ENCODE results near the gene TTC21B. TPM values are rescaled to one million over a fixed set of nuclear protein-coding genes. Genes with fewer than 3 reads are reported as not detected.
A peak's percentile ranks its signal among the peaks of the same experiment; 100 is the strongest.

TTC21B gene
- total RNA-seq, 3 donors from 2014 or later, result 28.6 to 54.3 (median 49.8) TPM

DNA sequence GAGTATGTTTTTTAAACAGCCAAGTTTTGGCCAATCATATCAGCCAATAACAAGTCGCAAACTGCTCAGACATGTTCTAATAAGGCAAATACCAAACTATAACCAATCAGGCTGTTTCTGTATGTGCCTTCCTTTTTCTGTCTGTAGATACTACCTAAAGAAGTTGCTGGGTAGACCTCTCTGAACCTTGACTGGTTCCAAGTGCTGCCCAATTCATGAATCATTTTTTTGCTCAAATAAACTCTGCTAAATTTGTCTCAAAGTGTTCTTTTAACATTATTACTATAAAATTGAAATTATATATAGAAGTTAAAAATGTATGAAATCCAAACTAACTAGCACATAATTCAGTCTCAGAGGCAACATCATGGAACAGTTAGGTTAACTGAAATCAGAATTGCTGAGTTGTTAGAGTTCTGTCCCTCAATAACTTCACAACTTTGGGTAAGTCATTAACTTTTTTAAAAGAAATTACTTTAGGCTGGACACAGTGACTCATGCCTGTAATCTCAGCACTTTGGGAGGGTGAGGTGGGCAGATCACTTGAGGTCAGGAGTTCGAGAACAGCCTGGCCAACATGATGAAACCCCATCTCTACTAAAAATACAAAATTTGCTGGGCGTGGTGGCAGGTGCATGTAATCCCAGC is 4.9 kb upstream of the TTC21B start:
- Histone ChIP-seq H3K27me3 (no peaks in the 10 kb centered on the region), H3K4me3 (no peak overlapping the region), H3K27ac (no peak overlapping the region), H3K36me3 (no peaks in the 10 kb centered on the region), H3K4me1 (peaks cover 0 to 5% of the 10 kb centered on the region in 2 donors), H3K9me3 (no peaks in the 10 kb centered on the region)
- TF ChIP-seq POLR2AphosphoS5 (IDR thresholded peaks at IDR 0.05), result no peak
- TF ChIP-seq, protein P1, sequence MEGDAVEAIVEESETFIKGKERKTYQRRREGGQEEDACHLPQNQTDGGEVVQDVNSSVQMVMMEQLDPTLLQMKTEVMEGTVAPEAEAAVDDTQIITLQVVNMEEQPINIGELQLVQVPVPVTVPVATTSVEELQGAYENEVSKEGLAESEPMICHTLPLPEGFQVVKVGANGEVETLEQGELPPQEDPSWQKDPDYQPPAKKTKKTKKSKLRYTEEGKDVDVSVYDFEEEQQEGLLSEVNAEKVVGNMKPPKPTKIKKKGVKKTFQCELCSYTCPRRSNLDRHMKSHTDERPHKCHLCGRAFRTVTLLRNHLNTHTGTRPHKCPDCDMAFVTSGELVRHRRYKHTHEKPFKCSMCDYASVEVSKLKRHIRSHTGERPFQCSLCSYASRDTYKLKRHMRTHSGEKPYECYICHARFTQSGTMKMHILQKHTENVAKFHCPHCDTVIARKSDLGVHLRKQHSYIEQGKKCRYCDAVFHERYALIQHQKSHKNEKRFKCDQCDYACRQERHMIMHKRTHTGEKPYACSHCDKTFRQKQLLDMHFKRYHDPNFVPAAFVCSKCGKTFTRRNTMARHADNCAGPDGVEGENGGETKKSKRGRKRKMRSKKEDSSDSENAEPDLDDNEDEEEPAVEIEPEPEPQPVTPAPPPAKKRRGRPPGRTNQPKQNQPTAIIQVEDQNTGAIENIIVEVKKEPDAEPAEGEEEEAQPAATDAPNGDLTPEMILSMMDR (IDR thresholded peaks at IDR 0.05), result no peak
- TF ChIP-seq POLR2A (IDR thresholded peaks at IDR 0.05), result no peak
- intact Hi-C loops (cut with DNase I; ENCODE audit: low total_unique reads), result no loop called here
- DNase-seq (ENCODE audit: low spot score in 2 of 2), result no peak

DNA sequence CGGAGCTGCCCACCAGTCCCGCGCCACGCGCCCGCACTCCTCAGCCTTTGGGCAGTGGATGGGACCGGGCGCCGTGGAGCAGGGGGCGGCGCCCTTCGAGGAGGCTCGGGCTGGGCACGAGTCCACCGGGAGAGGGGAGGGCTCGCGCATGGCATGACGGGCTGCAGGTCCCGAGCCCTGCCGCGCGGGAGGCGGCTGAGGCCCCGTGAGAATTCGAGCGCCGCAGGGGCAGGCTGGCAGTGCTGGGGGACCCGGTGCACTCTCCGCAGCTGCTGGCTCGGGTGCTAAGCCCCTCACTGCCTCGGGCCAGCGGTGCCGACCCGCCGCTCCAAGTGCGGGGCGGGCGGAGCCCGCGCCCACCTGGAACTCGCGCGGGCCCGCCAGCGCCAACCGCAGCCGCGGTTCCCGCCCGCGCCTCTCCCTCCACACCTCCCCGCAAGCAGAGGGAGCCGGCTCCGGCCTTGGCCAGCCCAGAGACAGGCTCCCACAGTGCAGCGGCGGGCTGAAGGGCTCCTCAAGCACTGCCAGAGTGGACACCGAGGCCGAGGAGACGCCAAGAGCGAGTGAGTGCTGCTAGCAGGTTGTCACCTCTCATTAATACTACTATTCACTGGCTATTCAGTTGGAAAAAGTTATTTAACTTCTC is 3.6 kb upstream of the TTC21B start:
- H3K36me3 ChIP-seq, result no peaks in the 10 kb centered on the region
- no peak for DNase-seq (ENCODE audit: low spot score in 2 of 2)
- TF ChIP-seq POLR2AphosphoS5 (IDR thresholded peaks at IDR 0.05) (no peak), POLR2A (IDR thresholded peaks at IDR 0.05) (no peak)
- TF ChIP-seq, protein P1 (IDR thresholded peaks at IDR 0.05), result no peak
- H3K9me3 ChIP-seq, result no peaks in the 10 kb centered on the region
- no peak overlapping the region for H3K4me3 ChIP-seq
- H3K27me3 ChIP-seq, result no peaks in the 10 kb centered on the region
- H3K4me1 ChIP-seq, result peaks cover 0 to 5% of the 10 kb centered on the region in 2 donors
- intact Hi-C loops (cut with DNase I; ENCODE audit: low total_unique reads), result no loop called here
- no peak overlapping the region for H3K27ac ChIP-seq

DNA sequence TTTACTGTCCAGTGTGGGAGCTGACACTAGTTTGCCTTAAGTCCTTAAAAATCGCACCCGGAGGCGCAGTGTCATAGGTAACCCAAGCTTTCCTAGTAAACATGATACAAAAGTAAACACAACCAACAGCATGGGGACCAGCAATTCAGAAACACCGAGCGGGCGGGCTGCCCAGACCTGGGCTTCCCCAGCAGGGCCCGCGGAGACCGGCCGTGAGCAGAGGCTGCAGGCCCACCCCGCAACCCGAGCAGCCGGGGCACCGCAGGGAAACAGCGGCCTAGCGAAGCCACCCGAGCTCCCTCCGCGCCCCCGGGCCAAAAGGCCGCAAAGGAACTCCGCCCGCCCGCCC is 296 bp downstream of the TTC21B start:
- Histone ChIP-seq H3K4me3 (peak overlapping the region; percentile 79 to 81 (median 79)), H3K27me3 (no peaks in the 10 kb centered on the region), H3K36me3 (no peaks in the 10 kb centered on the region), H3K27ac (peak overlapping the region; percentile 87 to 89), H3K4me1 (peaks cover 0 to 5% of the 10 kb centered on the region in 2 donors), H3K9me3 (no peaks in the 10 kb centered on the region)
- TF ChIP-seq, protein P1 (IDR thresholded peaks at IDR 0.05), result no peak
- TF ChIP-seq POLR2A (IDR thresholded peaks at IDR 0.05) (no peak), POLR2AphosphoS5 (IDR thresholded peaks at IDR 0.05) (no peak)
- intact Hi-C loops (cut with DNase I; ENCODE audit: low total_unique reads), result loop anchor here (2.0 kb wide), 1 partner anchor 28 kb away; no protein-coding TSS in a partner anchor
- peak in 1 of 2 donors; percentile 61 for DNase-seq (ENCODE audit: low spot score in 2 of 2)

DNA sequence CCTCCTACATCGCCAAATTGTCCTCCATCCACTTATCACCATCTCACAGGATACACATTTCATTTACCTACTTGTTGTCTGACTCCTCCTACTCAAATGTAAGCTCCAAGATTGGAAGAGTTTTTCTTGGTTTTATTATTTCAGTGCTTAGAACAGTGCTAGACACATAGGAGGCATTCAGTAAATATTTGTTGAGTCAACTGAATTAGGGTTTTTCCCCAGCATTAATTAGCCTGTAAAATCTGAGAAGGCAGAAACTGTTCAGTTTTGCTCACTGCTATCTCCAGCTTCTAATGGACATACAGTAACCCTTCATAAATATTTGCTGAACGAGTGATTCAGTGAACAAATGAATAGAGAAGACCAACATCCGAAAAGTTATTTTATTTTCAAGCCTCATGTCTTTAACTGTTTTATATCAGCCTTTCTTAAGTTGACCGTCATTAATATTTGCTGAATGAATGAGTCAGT is 800 bp downstream of the TTC21B start:
- H3K27me3 ChIP-seq, result no peaks in the 10 kb centered on the region
- peaks cover 0 to 5% of the 10 kb centered on the region in 2 donors for H3K4me1 ChIP-seq
- no peaks in the 10 kb centered on the region for H3K9me3 ChIP-seq
- no peak for DNase-seq (ENCODE audit: low spot score in 2 of 2)
- no peaks in the 10 kb centered on the region for H3K36me3 ChIP-seq
- H3K4me3 ChIP-seq, result peak overlapping the region; percentile 79 to 81 (median 79)
- H3K27ac ChIP-seq, result peak overlapping the region; percentile 87 to 89
- no peak for TF ChIP-seq POLR2AphosphoS5 (IDR thresholded peaks at IDR 0.05)
- TF ChIP-seq, protein P1 (IDR thresholded peaks at IDR 0.05), result no peak
- TF ChIP-seq POLR2A (IDR thresholded peaks at IDR 0.05), result no peak
- intact Hi-C loops (cut with DNase I; ENCODE audit: low total_unique reads), result loop anchor here (2.0 kb wide), 1 partner anchor 28 kb away; no protein-coding TSS in a partner anchor

DNA sequence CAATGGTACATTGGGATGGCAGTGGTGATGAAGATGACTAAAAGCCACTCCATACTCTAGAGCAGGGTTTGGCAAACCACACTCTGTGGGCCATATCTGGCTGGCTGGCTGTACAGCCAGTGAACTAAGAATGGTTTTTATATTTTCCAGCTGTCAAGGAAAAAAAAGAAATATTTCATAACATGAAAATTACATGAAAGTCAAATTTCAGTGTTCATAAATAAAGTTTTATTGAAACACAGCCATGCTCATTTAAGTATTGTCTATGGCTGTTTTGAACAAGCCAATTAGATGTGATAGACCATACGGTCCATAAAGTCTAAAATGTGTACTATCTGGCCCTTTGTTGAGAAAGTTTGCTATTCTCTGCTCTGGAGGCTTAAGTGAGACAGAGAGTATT is 1.5 kb downstream of the TTC21B start:
- intact Hi-C loops (cut with DNase I; ENCODE audit: low total_unique reads), result loop anchor here (2.0 kb wide), 1 partner anchor 27 kb away; no protein-coding TSS in a partner anchor
- Histone ChIP-seq H3K4me1 (peaks cover 0 to 5% of the 10 kb centered on the region in 2 donors), H3K27ac (peak overlapping the region in 1 of 2 donors; percentile 89), H3K4me3 (peak overlapping the region in 1 of 3 donors; percentile 79), H3K9me3 (no peaks in the 10 kb centered on the region), H3K36me3 (no peaks in the 10 kb centered on the region), H3K27me3 (no peaks in the 10 kb centered on the region)
- no peak for TF ChIP-seq POLR2AphosphoS5 (IDR thresholded peaks at IDR 0.05)
- TF ChIP-seq, protein P1 (IDR thresholded peaks at IDR 0.05), result no peak
- no peak for TF ChIP-seq POLR2A (IDR thresholded peaks at IDR 0.05)
- DNase-seq (ENCODE audit: low spot score in 2 of 2), result no peak
